ENCODE data around the gene AP2A2.

AP2A2 gene

DNA sequence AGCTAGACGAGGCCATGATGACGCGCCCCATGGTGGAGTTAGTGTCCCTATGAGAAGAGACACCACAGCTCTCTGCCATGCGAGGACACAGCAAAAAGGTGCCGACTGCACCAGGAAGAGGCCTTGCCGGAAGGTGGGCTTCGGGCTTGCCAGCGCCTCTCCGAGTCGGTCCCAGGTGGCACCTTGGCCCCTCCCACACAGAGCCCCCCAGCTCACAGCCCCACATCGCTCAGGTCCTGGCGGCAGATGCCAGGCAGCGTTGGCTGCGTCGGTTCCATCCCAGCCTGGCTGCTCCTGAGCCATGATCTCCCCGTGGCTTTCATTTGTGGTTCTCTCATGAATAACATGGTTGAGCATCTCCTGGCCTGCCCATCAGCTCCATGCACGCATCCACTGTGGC, 39.1 kb upstream of the AP2A2 start:
- H3K4me3 ChIP-seq (ENCODE audit: low read length), result no peak overlapping the region
- DNase-seq (ENCODE audit: low read depth), result no peak
- TF ChIP-seq, protein P1, sequence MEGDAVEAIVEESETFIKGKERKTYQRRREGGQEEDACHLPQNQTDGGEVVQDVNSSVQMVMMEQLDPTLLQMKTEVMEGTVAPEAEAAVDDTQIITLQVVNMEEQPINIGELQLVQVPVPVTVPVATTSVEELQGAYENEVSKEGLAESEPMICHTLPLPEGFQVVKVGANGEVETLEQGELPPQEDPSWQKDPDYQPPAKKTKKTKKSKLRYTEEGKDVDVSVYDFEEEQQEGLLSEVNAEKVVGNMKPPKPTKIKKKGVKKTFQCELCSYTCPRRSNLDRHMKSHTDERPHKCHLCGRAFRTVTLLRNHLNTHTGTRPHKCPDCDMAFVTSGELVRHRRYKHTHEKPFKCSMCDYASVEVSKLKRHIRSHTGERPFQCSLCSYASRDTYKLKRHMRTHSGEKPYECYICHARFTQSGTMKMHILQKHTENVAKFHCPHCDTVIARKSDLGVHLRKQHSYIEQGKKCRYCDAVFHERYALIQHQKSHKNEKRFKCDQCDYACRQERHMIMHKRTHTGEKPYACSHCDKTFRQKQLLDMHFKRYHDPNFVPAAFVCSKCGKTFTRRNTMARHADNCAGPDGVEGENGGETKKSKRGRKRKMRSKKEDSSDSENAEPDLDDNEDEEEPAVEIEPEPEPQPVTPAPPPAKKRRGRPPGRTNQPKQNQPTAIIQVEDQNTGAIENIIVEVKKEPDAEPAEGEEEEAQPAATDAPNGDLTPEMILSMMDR (conservative IDR thresholded peaks at IDR 0.05; ENCODE audit: low read depth, low read length), result no peak

DNA sequence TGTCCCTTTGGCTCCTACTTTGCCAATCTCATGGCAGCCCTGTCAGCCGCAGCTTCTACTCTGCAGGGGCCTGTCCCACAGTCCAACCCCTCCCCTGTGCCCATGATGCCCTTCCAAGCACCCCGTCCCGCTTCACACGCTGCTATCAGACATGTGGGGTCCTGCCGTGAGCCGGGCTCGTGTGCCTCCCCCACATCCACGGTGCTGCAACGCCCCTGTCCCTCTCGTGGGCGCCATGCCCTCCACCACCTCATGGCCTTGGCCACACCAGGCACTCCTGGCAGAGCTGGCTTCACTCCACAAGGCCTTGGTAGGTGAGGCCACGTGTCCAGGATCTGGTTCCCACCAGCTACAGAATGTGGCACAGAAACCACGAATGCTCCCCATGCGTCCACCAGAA, 38.1 kb upstream of the AP2A2 start:
- no peak for DNase-seq (ENCODE audit: low read depth)
- H3K4me3 ChIP-seq (ENCODE audit: low read length), result no peak overlapping the region
- TF ChIP-seq, protein P1 (conservative IDR thresholded peaks at IDR 0.05; ENCODE audit: low read depth, low read length), result no peak

DNA sequence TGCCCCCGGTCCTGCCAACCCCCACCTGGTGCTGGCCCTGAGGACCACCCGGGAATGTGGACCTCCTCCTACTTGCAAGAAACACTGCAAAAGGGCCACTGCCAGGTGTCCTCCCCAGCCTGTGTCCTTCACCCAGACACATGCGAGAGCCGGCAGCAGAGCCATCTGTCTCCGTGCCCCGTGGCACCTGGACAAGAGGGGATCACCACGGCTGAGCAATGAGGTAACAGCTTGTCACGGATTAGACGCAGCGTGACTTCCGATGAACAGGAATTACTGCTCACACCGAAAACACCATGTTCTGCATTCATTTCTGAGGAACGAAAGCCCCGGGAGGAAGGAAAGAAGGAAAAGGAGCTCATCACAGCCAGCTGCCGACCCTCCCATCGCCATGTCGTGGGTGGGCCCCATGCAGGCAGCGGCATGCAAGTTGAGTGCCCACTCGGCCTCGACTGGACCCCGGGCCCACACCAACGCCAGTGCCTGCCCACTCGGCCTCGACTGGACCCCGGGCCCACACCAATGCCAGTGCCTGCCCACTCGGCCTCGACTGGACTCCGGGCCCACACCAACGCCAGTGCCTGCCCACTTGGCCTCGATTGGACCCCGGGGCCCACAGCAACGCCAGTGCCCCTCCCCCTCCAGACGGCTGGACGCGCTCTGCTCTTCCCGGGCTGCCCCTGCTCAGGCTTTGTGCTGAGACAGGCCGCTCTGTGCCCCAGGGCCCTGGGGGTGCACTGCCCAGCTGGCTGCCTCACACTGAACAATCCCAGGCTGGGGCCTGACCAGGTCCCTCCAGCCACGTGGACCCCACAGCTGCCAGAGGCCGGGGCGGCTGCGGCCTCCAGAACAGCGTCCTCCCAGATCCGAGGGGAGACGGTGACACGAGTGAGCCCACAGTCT, 37.1 kb upstream of the AP2A2 start:
- TF ChIP-seq, protein P1 (conservative IDR thresholded peaks at IDR 0.05; ENCODE audit: low read depth, low read length), result no peak
- DNase-seq (ENCODE audit: low read depth), result no peak
- no peak overlapping the region for H3K4me3 ChIP-seq (ENCODE audit: low read length)

- DNase-seq (ENCODE audit: low read depth), result no peak
- no peak overlapping the region for H3K4me3 ChIP-seq (ENCODE audit: low read length)
- TF ChIP-seq, protein P1 (conservative IDR thresholded peaks at IDR 0.05; ENCODE audit: low read depth, low read length), result no peak
Observed at GRCh38 chr11:889257-889656, 36.4 kb upstream of the AP2A2 start.

- TF ChIP-seq, protein P1 (conservative IDR thresholded peaks at IDR 0.05; ENCODE audit: low read depth, low read length), result no peak
- DNase-seq (ENCODE audit: low read depth), result no peak
- no peak overlapping the region for H3K4me3 ChIP-seq (ENCODE audit: low read length)
Observed at GRCh38 chr11:889687-890475, 35.8 kb upstream of the AP2A2 start.

GRCh38 chr11:890794-891540, 34.7 kb upstream of the AP2A2 start:
- DNase-seq (ENCODE audit: low read depth), result no peak
- TF ChIP-seq, protein P1 (conservative IDR thresholded peaks at IDR 0.05; ENCODE audit: low read depth, low read length), result no peak
- H3K4me3 ChIP-seq (ENCODE audit: low read length), result no peak overlapping the region

Data from retinal pigment epithelial cell (primary cell).